ENCODE data around the gene LNPEP.

- TF ChIP-seq CTCF (conservative IDR thresholded peaks at IDR 0.05; ENCODE audit: low read length) (0 out of 2 replicates have a peak, but pooled peaks have one; percentile 20), EZH2phosphoT487 (IDR thresholded peaks at IDR 0.05; ENCODE audit: borderline replicate concordance, low read depth, low read length) (no peak)
Observed at GRCh38 chr5:96952118-96952750, 16.4 kb downstream of the LNPEP start.

All from OCI-LY7 (cell line).